SK-N-MC (cell line): Measurements from ENCODE around the gene P2RY4.
"Not testable (repeated sequence)": the region's sequence is repeated elsewhere in the genome, so short reads cannot be mapped to it uniquely, and the experiment has no call there.

Source experiments
- DNase-seq: peaks from one replicate; pipeline ENCODE4 v3.0.0-alpha.2; 2011; ENCODE audit warnings: low read depth, low spot score
- H3K27ac ChIP-seq: fragments of 200-600 bp; sonication (generic); 2 replicates; pipeline ENCODE4 v1.5.1; 2016; ENCODE audit warnings: mixed run types
- H3K36me3 ChIP-seq: fragments of 200-600 bp; sonication (generic); 2 replicates; pipeline ENCODE4 v1.6.1; 2017; ENCODE audit warnings: antibody characterized with exemption, low read length, mixed read lengths; ENCODE audit not compliant: insufficient read depth
- H3K4me3 ChIP-seq: fragments of 200-600 bp; sonication (generic); 2 replicates; pipeline ENCODE4 v1.5.1; 2016
- H3K9ac ChIP-seq: fragments of 200-600 bp; sonication (generic); 2 replicates; pipeline ENCODE4 v1.8.0; 2017; ENCODE audit warnings: mixed run types, mixed read lengths; ENCODE audit not compliant: insufficient read length
- H3K9me3 ChIP-seq: fragments of 200-600 bp; sonication (generic); 2 replicates; pipeline ENCODE4 v1.6.1; 2017; ENCODE audit warnings: low read depth, mild to moderate bottlenecking, antibody characterized with exemption, low read length, moderate library complexity, mixed read lengths
- EZH2 ChIP-seq: fragments of 200-600 bp; sonication (generic); IDR thresholded peaks from one replicate; pipeline ENCODE4 v1.6.1; 2017; ENCODE audit warnings: antibody characterized with exemption
- FOXP2 ChIP-seq: optimal IDR thresholded peaks from 2 replicates; pipeline ENCODE3; 2011; ENCODE audit warnings: mild to moderate bottlenecking, moderate library complexity; ENCODE audit not compliant: insufficient read depth; ENCODE audit errors: extremely low read length, control extremely low read depth
- POLR2AphosphoS5 ChIP-seq: IDR thresholded peaks from 2 replicates; pipeline ENCODE4 v1.6.1; 2012; ENCODE audit warnings: mild to moderate bottlenecking, low read depth, low read length, borderline replicate concordance

P2RY4 gene

DNA sequence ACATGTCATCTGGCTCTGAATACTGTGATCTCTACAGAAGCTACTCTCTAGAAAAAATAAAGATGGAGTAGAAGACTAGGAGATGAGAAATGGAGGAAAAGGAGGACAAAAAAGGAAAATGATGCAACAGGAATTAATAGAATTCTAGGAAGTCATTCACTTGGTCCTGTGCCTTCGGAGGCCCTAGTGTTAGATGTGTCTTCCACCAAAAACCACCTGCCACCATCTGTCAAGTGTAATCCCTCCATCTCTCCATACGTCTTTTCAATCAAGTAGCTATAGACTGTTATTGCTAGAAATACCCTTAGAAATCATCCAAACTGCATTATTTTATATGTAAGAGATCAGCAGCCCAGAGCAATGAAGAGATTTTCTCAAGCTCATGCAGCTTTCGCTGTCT, 19.1 kb upstream of the P2RY4 start:
- H3K36me3 ChIP-seq = no peaks in the 10 kb centered on the region
- H3K9ac ChIP-seq = no peak overlapping the region
- TF ChIP-seq POLR2AphosphoS5 (no peak), FOXP2 (no peak), EZH2 (no peak)
- H3K4me3 ChIP-seq = no peak overlapping the region
- H3K9me3 ChIP-seq = no peaks in the 10 kb centered on the region
- no peak for DNase-seq
- H3K27ac ChIP-seq = no peak overlapping the region

DNA sequence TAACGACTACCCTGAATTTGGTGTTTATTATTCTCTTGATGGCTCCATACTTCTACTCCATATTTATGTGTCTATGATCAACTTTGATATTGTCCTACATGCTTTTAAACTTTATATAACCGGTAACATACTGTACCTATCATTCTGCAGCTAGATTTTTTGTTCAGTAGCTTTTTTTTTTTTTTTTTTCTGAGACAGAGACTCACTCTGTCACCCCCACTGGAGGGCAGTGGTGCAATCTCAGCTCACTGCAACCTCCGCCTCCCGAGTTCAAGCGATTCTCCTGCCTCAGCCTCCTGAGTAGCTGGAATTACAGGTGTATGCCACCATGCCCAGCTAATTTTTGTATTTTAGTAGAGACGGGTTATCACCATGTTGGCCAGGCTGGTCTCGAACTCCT, 14.0 kb upstream of the P2RY4 start:
- not testable (repeated sequence) for H3K4me3 ChIP-seq, DNase-seq, H3K36me3 ChIP-seq, H3K9ac ChIP-seq, H3K9me3 ChIP-seq, H3K27ac ChIP-seq

DNA sequence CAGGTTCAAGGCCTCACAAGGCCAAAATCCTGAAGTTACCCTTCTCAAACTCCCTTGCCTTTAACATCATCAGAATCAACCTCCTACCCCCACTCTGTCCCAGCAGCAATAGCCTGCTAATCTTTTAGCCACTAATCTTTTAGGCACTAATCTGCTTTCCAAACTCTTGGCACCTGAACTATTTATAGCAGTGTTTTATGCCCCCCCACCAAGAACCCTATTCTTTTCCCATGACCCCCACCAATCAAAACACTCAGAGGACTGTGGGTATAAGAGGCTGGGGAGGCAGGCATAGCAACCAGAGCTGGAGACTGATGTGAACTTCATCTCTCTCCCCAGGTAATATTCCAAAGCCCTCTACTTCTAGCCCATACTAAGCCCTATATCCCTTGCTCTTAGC, 8.0 kb upstream of the P2RY4 start, which contains the start of gene ARR3:
TSS of gene ARR3 (plus strand) at position 301 of the 400 bp plus-strand sequence. CDS start 1,052 bp downstream, outside the sequence.
- Histone ChIP-seq H3K4me3 (no peak within 1 kb of the TSS), H3K9ac (no peak within 1 kb of the TSS), H3K9me3 (no peaks in the 10 kb centered on the region), H3K36me3 (no peaks in the 10 kb centered on the region), H3K27ac (no peak within 1 kb of the TSS)
- TF ChIP-seq EZH2 = no peak
- TF ChIP-seq FOXP2 = no peak
- no peak for TF ChIP-seq POLR2AphosphoS5
- DNase-seq = no peak

DNA sequence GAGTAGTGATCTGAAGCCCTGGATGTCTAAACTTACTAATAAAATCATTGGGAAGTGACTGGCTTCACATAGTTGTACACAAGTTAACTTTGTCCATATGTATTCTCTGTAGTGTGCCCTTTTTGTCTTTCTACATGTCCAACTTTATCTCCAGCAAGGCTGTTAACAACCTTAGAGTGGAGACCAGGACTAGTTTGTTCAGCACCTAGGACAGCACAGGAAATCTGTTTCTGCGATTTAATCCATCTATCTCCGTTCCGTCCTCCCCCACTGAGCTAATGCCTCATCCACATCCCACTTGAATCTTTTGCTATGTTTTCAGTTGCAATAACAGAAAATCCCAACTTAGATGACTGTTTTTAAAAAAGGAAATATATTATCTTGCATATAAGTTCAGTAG, 4.8 kb upstream of the P2RY4 start:
- H3K36me3 ChIP-seq = no peaks in the 10 kb centered on the region
- no peak overlapping the region for H3K27ac ChIP-seq
- H3K9ac ChIP-seq = no peak overlapping the region
- DNase-seq = no peak
- H3K9me3 ChIP-seq = no peaks in the 10 kb centered on the region
- no peak overlapping the region for H3K4me3 ChIP-seq
- TF ChIP-seq FOXP2 = no peak
- no peak for TF ChIP-seq EZH2
- no peak for TF ChIP-seq POLR2AphosphoS5

DNA sequence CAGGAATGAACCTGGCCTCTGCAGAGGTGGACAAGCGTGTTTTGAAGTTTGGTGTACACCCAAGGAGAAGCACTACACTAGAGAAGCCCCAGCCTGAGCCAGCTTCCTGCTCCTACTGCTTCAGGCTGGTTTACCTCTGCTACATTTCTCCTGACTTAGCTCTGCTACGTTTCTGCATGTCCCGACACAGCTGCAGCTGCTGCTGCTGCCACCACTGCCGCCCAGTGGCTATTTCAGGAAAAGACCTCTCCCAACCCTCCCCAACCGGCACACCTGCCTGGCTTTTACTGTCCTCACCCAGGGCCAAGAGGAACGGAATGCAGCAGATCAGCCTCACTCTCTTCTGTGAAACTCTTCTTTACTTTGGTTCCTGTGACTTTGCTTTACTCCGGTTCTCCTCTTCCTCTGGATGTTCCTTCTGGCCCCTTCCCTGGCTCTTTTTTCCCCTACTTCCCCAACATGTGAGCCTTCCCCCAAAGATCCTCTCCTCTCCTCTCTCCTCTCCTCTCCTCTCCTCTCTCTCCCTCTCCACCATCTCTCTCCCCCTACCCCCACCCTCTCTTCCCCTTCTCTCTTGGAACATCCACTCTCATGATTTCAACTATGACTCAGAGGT, 3.1 kb upstream of the P2RY4 start:
- H3K27ac ChIP-seq = no peak overlapping the region
- no peak overlapping the region for H3K4me3 ChIP-seq
- TF ChIP-seq EZH2 (no peak), FOXP2 (no peak), POLR2AphosphoS5 (no peak)
- DNase-seq = no peak
- no peaks in the 10 kb centered on the region for H3K36me3 ChIP-seq
- H3K9ac ChIP-seq = no peak overlapping the region
- H3K9me3 ChIP-seq = no peaks in the 10 kb centered on the region

DNA sequence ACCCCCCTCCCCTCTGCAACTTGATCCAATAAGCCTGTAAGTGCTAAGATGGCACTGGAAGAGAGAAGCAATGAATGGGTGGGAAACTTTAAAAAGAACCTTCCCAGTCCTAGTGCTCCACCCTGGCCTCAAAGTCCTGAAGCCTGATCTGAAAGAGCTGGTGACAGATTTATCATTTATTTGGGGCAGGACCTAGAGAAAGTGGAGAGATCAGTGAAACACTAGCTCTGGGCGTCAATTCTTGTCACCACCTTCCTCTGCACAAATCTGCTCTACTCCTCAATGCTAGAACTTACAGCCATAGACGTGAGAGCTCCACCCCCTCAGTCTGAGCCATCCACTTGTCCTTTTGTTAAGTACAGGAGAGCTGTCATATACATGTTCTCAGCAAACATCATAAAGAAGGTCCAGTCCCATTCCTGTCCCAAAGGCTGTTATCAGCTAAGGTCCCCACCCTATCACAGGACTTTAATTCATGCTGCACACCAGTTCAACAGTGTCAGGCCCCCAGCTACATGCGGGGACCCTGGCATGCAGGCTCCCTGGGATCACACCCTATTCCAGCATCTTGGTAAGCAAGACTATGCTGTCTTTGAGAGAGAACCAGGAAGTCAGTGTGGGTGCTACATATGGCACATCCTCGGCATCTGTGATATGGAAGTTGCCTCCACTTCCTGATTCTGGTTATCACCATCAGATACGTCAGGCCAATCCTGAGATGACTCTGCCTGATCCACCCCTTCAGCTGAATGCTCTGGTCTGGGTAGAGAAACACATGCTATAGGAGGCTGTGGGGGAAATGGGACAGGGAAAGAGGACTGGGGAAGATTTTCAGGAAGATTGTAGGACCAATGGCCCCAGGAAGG, 2.3 kb downstream of the P2RY4 start:
- no peak overlapping the region for H3K4me3 ChIP-seq
- no peak overlapping the region for H3K27ac ChIP-seq
- H3K9me3 ChIP-seq = no peaks in the 10 kb centered on the region
- no peak for DNase-seq
- no peaks in the 10 kb centered on the region for H3K36me3 ChIP-seq
- TF ChIP-seq FOXP2 (no peak), POLR2AphosphoS5 (no peak), EZH2 (no peak)
- no peak overlapping the region for H3K9ac ChIP-seq

DNA sequence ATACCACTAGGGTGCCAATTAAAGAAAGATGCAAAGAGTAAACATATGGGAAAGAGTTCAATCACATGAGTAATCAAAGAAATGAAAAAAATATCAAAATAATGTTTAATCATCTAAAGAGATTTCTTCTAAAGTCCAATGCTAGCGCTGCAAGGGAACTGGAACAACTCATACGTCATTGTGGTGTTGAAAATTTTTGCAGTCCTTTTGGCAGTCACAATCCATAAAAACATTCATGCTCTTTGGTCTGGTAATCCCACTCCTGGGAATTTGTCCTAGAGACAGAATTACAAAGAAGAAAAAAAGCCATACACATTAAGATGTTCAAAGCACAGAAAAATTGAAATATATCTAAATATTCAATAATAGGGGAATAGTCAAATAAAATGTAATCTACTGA, 4.6 kb downstream of the P2RY4 start:
- no peak overlapping the region for H3K27ac ChIP-seq
- no peak overlapping the region for H3K4me3 ChIP-seq
- TF ChIP-seq POLR2AphosphoS5 = no peak
- TF ChIP-seq EZH2 = no peak
- TF ChIP-seq FOXP2 = no peak
- H3K36me3 ChIP-seq = no peaks in the 10 kb centered on the region
- H3K9ac ChIP-seq = no peak overlapping the region
- no peak for DNase-seq
- H3K9me3 ChIP-seq = no peaks in the 10 kb centered on the region

DNA sequence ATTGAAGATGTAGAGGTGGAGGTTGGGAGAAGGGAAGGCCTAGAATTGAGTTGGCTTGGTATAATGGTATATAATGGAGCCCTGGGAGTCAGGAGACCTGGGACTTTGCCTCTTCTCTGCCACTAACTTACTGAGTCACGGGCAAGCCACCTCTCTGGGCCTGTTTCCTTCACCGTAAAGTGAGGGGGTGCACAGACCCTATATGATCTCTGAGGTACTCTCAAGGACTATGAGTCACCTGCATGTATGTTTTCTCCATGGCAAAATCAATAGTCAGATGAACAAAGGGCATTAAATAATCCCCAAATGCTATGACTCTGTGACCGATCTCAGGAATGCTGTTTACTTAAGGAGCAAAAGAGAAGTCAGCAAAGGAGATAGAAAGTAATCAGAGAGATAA, 5.1 kb downstream of the P2RY4 start:
- no peak for DNase-seq
- TF ChIP-seq FOXP2 (no peak), POLR2AphosphoS5 (no peak), EZH2 (no peak)
- Histone ChIP-seq H3K4me3 (no peak overlapping the region), H3K9me3 (no peaks in the 10 kb centered on the region), H3K36me3 (no peaks in the 10 kb centered on the region), H3K9ac (no peak overlapping the region), H3K27ac (no peak overlapping the region)

DNA sequence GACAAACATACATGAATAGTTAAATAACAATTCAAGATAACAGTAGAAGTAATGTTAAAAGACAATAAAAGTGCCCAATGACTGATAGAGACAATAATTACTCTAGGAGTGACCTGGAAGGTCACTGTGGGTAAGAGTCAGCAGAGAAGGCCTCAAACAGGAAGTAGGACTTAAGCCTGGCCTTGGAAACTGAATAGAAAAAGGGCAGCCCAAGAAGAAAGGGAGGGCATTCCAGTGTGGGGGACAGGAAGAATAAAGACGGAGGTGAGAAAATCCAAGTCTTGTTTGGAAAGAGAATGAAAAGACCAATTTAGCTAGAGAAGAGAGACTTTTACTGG, 6.0 kb downstream of the P2RY4 start:
- H3K9ac ChIP-seq = no peak overlapping the region
- H3K36me3 ChIP-seq = no peaks in the 10 kb centered on the region
- TF ChIP-seq POLR2AphosphoS5 = no peak
- no peak overlapping the region for H3K4me3 ChIP-seq
- no peak overlapping the region for H3K27ac ChIP-seq
- no peak for DNase-seq
- no peaks in the 10 kb centered on the region for H3K9me3 ChIP-seq

DNA sequence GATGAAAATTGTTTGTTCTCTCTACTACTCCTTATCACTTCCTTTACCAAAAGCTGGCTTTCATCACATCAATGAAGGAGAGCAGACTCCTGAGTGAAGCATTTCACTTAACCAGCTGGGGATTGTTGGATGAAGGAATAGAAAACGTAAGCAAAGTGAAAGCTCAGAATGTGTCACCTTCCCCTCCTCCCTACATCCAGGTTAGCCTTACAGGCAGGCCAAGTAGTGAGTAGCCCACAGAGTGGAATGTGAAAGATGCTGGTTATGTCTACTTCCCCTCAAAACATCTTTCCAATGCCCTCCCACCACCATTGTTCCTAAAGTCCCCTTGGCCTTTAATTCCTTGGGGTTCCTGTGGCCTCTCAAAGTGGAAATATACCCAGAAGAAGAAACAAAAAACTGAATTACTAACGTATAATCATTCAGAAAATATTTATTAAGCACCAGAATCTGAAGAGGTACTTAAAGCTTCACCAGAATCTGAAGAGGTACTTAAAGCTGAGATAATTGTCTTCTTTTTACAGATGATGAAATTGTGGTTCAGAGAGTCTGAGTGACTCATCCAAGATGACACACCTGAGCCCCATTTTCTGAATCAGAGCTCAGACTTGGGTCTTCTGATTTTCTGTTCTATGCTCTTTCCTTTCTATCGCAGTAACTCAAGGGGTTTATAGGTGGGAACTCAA, 6.5 kb downstream of the P2RY4 start:
- TF ChIP-seq EZH2 (no peak), FOXP2 (no peak), POLR2AphosphoS5 (no peak)
- DNase-seq = no peak

More for the DNA sequence above, 6.5 kb downstream of the P2RY4 start:
- Histone ChIP-seq H3K9me3 (no peaks in the 10 kb centered on the region), H3K27ac (no peak overlapping the region), H3K4me3 (no peak overlapping the region), H3K36me3 (no peaks in the 10 kb centered on the region), H3K9ac (no peak overlapping the region)
